ENCODE measurements around the gene OLIG2.

Gene OLIG2

GRCh38 chr21:33063375-33063883 lies 37.7 kb downstream of the OLIG2 start:
- no peak for TF ChIP-seq CTCF (IDR thresholded peaks at IDR 0.05; ENCODE audit: borderline replicate concordance, insufficient read depth, low read depth, low read length)
- H3K4me3 ChIP-seq (ENCODE audit: low read depth, low read length), result no peak overlapping the region

- TF ChIP-seq CTCF (IDR thresholded peaks at IDR 0.05; ENCODE audit: borderline replicate concordance, insufficient read depth, low read depth, low read length), result no peak
- H3K4me3 ChIP-seq (ENCODE audit: low read depth, low read length), result no peak overlapping the region
Measured at GRCh38 chr21:33063907-33064622, 38.3 kb downstream of the OLIG2 start.

GRCh38 chr21:33064623-33065390 lies 39.1 kb downstream of the OLIG2 start:
- TF ChIP-seq CTCF (IDR thresholded peaks at IDR 0.05; ENCODE audit: borderline replicate concordance, insufficient read depth, low read depth, low read length), result no peak
- H3K4me3 ChIP-seq (ENCODE audit: low read depth, low read length), result no peak overlapping the region

- TF ChIP-seq CTCF (IDR thresholded peaks at IDR 0.05; ENCODE audit: borderline replicate concordance, insufficient read depth, low read depth, low read length), result no peak
- H3K4me3 ChIP-seq (ENCODE audit: low read depth, low read length), result no peak overlapping the region
Measured at GRCh38 chr21:33067043-33067442, 41.3 kb downstream of the OLIG2 start.

GRCh38 chr21:33067457-33067856 lies 41.7 kb downstream of the OLIG2 start:
- H3K4me3 ChIP-seq (ENCODE audit: low read depth, low read length), result no peak overlapping the region

GRCh38 chr21:33069243-33069642 lies 43.5 kb downstream of the OLIG2 start:
- no peak for TF ChIP-seq CTCF (IDR thresholded peaks at IDR 0.05; ENCODE audit: borderline replicate concordance, insufficient read depth, low read depth, low read length)
- no peak overlapping the region for H3K4me3 ChIP-seq (ENCODE audit: low read depth, low read length)

More at GRCh38 chr21:33067457-33067856, 41.7 kb downstream of the OLIG2 start:
- no peak for TF ChIP-seq CTCF (IDR thresholded peaks at IDR 0.05; ENCODE audit: borderline replicate concordance, insufficient read depth, low read depth, low read length)

All from GM12875 (cell line).